Breast epithelium (tissue), 4 donors: ENCODE data around the gene LSS. TPM values are rescaled to one million over a fixed set of nuclear protein-coding genes. Genes with fewer than 3 reads are reported as not detected.
"Not testable (repeated sequence)": the region's sequence is repeated elsewhere in the genome, so short reads cannot be mapped to it uniquely, and the experiment has no call there.

Experiments used
- DNase-seq, 2 donors: peaks; one replicate each; pipeline ENCODE4 v3.0.0-alpha.2; 2019; ENCODE audit warnings: low spot score in 2 of 2
- H3K27ac ChIP-seq, 2 donors: fragments of 200-600 bp; sonication (generic) in 1 of 2; one replicate each; pipeline ENCODE4 v1.5.1; 2016 to 2019; ENCODE audit warnings: mild to moderate bottlenecking in 1 of 2
- H3K27me3 ChIP-seq, 2 donors: fragments of 200-600 bp; sonication (generic) in 1 of 2; one replicate each; pipeline versions ENCODE4 v1.5.1 to v1.6.0; 2017 to 2019; ENCODE audit warnings: control low read depth in 1 of 2, mild to moderate bottlenecking in 1 of 2
- H3K36me3 ChIP-seq: fragments of 200-600 bp; one replicate; pipeline ENCODE4 v1.5.1; 2019
- H3K4me1 ChIP-seq, 2 donors: fragments of 200-600 bp; sonication (generic); one replicate each; pipeline ENCODE4 v1.5.1; 2016 to 2019; ENCODE audit warnings: control low read depth in 1 of 2
- H3K4me3 ChIP-seq, 3 donors: fragments of 200-600 bp; sonication (generic); 1 replicate in 2 of 3; 2 replicates in 1 of 3; pipeline ENCODE4 v1.5.1; 2016 to 2019; ENCODE audit warnings: mild to moderate bottlenecking in 3 of 3, moderate library complexity in 2 of 3
- H3K9me3 ChIP-seq, 2 donors: fragments of 200-600 bp; sonication (generic) in 1 of 2; one replicate each; pipeline ENCODE4 v1.5.1; 2016 to 2019; ENCODE audit warnings: control low read depth in 1 of 2
- CTCF ChIP-seq, 3 donors: fragments of 450-650 bp; IDR thresholded peaks; one replicate each; pipeline ENCODE4 v1.5.1; 2016 to 2017; ENCODE audit warnings: antibody characterized with exemption in 3 of 3, mild to moderate bottlenecking in 3 of 3, moderate library complexity in 3 of 3
- POLR2A ChIP-seq: fragments of 450-650 bp; IDR thresholded peaks from one replicate; pipeline ENCODE4 v1.6.1; 2016; ENCODE audit warnings: antibody characterized with exemption, mild to moderate bottlenecking, moderate library complexity
- POLR2AphosphoS5 ChIP-seq, 3 donors: sonication (generic); formaldehyde crosslinking; IDR thresholded peaks; one replicate each; pipeline ENCODE4 v1.6.1; 2017; ENCODE audit warnings: antibody characterized with exemption in 3 of 3
- intact Hi-C: fragments of 100-400 bp; cut with DNase I; formaldehyde crosslinking; loops from one replicate; pipeline ENCODE4 v1.15.1; 2023; ENCODE audit warnings: low total_unique reads
- total RNA-seq, 3 donors: library from RNA; depleted of rRNA; stranded (reverse); fragments of >200 nt; gene quantifications; one replicate each; pipeline ENCODE4 v1.1.0, GENCODE V29; 2016

LSS gene
- total RNA-seq, 3 donors from 2014 or later: 41.4 to 144 (median 56.4) TPM

GRCh38 chr21:46147429-46147828 is 81.1 kb downstream of the LSS start:
- intact Hi-C loops, DNase-seq: not testable (repeated sequence)

GRCh38 chr21:46146856-46147255 is 81.7 kb downstream of the LSS start:
- H3K4me3 ChIP-seq: no peak overlapping the region
- no peak for DNase-seq
- no peaks in the 10 kb centered on the region for H3K9me3 ChIP-seq
- no peak overlapping the region for H3K27ac ChIP-seq
- H3K27me3 ChIP-seq: no peaks in the 10 kb centered on the region
- H3K36me3 ChIP-seq: no peaks in the 10 kb centered on the region
- H3K4me1 ChIP-seq: no peaks in the 10 kb centered on the region
- intact Hi-C loops: no loop called here
- no peak for TF ChIP-seq CTCF (IDR thresholded peaks at IDR 0.05)
- no peak for TF ChIP-seq POLR2A
- TF ChIP-seq POLR2AphosphoS5 (IDR thresholded peaks at IDR 0.05): no peak

More at GRCh38 chr21:46147429-46147828, 81.1 kb downstream of the LSS start:
- not testable (repeated sequence) for H3K9me3 ChIP-seq, H3K36me3 ChIP-seq, H3K27me3 ChIP-seq, H3K4me3 ChIP-seq, H3K4me1 ChIP-seq, H3K27ac ChIP-seq
- TF ChIP-seq CTCF (IDR thresholded peaks at IDR 0.05): peak in 1 of 3 donors; percentile 21

- H3K36me3 ChIP-seq: no peaks in the 10 kb centered on the region
- no peaks in the 10 kb centered on the region for H3K27me3 ChIP-seq
- no peak overlapping the region for H3K27ac ChIP-seq
- no peak for DNase-seq
- H3K4me1 ChIP-seq: no peaks in the 10 kb centered on the region
- TF ChIP-seq CTCF (IDR thresholded peaks at IDR 0.05) (no peak), POLR2AphosphoS5 (IDR thresholded peaks at IDR 0.05) (no peak), POLR2A (no peak)
- H3K9me3 ChIP-seq: no peaks in the 10 kb centered on the region
- no peak overlapping the region for H3K4me3 ChIP-seq
- intact Hi-C loops: no loop called here
Measured at GRCh38 chr21:46145840-46146691, 82.5 kb downstream of the LSS start.

- no peak for DNase-seq
- H3K4me1 ChIP-seq: no peaks in the 10 kb centered on the region
- no peaks in the 10 kb centered on the region for H3K9me3 ChIP-seq
- TF ChIP-seq POLR2AphosphoS5 (IDR thresholded peaks at IDR 0.05): no peak
- TF ChIP-seq POLR2A: no peak
- no peak for TF ChIP-seq CTCF (IDR thresholded peaks at IDR 0.05)
- intact Hi-C loops: no loop called here
- H3K4me3 ChIP-seq: no peak overlapping the region
- H3K27me3 ChIP-seq: no peaks in the 10 kb centered on the region
- H3K27ac ChIP-seq: no peak overlapping the region
- H3K36me3 ChIP-seq: no peaks in the 10 kb centered on the region
Measured at GRCh38 chr21:46145159-46145839, 83.3 kb downstream of the LSS start.

- no peaks in the 10 kb centered on the region for H3K4me1 ChIP-seq
- H3K27me3 ChIP-seq: no peaks in the 10 kb centered on the region
- no peaks in the 10 kb centered on the region for H3K36me3 ChIP-seq
- no peak for TF ChIP-seq POLR2AphosphoS5 (IDR thresholded peaks at IDR 0.05)
- TF ChIP-seq CTCF (IDR thresholded peaks at IDR 0.05): no peak
- no peak for TF ChIP-seq POLR2A
- H3K4me3 ChIP-seq: no peak overlapping the region
- intact Hi-C loops: no loop called here
- H3K27ac ChIP-seq: no peak overlapping the region
- no peaks in the 10 kb centered on the region for H3K9me3 ChIP-seq
- no peak for DNase-seq
Measured at GRCh38 chr21:46144464-46145070, 84.0 kb downstream of the LSS start.
